Embryonic facial prominence (tissue), 1 donor: ENCODE results near the gene UPK3A.
"Not testable (repeated sequence)": the region's sequence is repeated elsewhere in the genome, so short reads cannot be mapped to it uniquely, and the experiment has no call there.

ENCODE experiments used
- DNase-seq: peaks from one replicate; pipeline ENCODE4 v3.0.0-alpha.2; 2016; ENCODE audit errors: extremely low spot score

UPK3A gene

DNA sequence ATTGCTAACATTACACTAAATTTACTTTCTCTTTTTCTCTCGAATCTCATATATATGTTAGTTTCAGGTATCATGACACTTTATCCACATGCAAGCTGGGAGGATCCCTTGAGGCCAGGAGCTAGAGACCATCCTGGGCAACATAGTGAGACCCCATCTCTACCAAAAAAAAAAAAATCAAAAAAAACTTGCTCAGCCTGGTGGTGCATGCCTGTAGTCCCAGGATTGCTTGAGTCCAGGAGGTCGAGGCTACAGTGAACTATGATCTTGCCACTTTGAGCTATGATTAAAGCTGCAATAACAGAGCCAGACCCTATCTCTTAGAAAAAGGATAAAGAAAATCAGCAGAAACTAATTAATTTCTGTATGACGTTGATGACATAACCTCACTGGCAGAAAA, 3.7 kb upstream of the UPK3A start:
- DNase-seq = no peak

DNA sequence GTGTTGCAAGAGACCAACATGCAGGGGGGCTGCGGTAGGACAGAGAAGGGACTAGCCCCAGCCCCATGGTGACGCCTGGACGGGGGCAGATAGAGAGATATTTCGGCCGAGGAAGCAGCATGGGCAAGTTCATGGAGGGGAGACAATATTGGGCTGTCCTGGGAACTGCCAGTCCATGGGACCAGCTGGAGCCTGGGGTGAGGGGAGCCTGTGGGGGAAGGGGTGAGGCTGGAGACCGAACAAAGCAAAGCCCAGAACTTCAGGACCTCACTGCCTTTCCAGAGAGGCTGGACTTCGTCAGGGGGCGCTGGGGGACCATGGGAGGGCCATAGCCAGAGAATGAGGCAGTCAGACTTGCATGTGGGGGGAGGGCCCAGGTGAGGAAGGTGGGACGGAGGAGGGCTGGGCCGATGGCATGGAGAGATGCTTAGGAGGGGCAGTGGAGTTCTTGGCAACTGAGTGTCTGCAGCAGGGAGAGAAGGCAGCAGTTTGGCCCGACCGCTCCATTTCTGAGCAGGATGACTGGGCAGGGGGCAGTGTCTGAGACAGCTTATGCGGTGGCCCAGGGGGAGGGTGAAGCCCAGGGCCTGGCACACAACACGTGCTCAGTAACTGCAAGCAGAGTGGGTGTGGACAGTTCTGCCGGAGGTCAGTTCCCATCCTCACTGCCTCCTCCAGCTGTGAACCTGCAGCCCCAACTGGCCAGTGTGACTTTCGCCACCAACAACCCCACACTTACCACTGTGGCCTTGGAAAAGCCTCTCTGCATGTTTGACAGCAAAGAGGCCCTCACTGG, 712 bp downstream of the UPK3A start:
- no peak for DNase-seq

DNA sequence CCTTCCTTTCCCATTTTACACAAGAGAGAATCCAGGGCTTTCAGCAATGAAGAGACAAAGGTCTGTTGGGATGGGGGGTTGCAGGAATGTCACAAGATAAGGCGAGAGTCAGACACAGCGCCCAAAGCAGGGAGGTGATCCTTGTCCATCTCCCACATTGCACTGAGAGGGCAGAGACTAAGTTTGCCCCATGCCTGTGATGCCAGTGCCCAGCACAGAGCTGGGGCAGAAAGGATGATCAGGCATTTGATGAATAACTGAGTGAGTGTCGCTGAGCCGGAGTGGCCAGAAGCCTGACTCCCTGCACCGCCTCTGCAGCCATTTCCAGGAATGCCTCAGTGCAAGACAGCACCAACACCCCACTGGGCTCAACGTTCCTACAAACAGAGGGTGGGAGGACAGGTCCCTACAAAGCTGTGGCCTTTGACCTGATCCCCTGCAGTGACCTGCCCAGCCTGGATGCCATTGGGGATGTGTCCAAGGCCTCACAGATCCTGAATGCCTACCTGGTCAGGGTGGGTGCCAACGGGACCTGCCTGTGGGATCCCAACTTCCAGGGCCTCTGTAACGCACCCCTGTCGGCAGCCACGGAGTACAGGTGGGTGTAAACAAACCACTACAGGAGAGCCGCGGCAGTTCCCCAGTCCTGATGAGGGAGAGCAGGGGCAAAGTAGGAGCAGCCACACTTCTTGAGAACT, 2.3 kb downstream of the UPK3A start:
- DNase-seq = no peak

DNA sequence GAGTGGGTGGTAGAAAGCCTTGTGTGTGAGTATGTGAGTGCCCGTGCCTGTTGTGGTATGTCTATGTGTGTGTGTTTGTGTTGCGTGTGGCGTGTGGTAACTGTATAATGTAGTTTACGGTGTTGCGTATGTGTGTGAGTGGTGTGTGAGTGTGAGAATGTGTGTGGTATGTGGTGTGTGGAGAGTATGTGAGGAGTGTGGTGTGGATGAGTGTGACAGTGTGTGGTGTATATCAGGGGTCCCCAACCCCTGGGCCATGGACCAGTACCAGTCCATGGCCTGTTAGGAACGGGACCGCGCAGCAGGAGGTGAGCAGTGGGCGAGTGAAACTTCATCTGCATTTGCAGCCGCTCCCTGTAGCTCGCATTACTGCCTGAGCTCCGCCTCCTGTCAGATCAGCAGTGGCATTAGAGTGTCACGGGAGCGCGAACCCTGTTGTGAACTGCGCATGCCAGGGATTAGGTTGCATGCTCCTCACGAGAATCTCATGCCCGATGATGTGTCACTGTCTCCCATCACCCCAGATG, 5.7 kb downstream of the UPK3A start:
- DNase-seq = no peak

DNA sequence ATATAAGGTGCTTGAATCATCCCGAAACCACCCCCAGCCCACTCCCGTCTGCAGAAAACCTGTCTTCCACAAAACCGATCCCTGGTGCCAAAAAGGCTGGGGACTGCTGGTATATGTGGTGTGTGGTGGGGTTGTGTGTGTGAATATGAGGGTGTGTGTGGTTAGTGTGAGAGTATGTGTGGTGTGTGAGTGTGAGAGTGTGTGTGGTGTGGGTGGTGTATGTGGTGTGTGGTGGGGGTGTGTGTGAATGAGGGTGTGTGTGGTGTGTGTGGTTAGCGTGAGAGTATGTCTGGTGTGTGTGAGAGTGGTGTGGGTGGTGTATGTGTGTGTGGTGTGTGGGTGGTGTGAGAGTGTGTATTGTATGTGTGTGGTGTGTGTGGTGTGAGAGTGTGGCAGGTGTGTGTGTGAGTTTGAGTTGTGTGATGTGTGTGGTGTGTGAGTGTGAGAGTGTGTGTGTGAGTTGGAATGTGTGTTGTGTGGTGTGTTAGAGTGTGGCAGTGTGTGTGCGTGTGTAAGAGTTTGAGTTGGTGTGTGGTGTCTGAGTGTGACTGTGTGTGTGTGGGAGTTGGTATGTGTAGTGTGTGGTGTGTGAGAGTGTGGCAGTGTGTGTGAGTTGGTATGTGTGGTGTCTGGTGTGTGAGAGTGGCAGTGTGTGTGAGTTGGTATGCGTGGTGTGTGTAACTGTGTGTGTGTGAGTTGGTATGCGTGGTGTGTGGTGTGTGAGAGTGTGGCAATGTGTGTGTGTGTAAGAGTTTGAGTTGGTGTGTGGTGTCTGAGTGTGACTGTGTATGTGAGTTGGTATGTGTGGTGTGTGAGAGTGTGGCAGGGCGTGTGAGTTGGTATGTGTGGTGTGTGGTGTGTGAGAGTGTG, 6.5 kb downstream of the UPK3A start:
- DNase-seq = no peak

DNA sequence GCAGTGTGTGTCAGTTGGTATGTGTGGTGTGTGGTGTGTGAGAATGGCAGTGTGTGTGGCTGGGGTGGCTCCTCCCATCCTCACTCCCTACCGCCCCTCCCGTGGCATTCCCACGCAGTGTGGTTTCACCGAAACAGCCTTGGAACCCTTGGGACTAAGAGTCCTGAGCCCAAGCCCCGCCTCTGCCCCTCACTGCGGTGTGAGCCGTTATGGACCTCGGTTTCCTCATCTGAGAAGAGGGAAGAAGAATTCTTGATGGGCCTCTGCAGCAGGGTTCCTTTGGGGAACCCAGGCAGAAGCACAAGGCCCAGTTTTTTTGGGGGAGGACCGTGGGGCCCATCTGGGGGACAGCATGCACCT, 7.2 kb downstream of the UPK3A start:
- no peak for DNase-seq

DNA sequence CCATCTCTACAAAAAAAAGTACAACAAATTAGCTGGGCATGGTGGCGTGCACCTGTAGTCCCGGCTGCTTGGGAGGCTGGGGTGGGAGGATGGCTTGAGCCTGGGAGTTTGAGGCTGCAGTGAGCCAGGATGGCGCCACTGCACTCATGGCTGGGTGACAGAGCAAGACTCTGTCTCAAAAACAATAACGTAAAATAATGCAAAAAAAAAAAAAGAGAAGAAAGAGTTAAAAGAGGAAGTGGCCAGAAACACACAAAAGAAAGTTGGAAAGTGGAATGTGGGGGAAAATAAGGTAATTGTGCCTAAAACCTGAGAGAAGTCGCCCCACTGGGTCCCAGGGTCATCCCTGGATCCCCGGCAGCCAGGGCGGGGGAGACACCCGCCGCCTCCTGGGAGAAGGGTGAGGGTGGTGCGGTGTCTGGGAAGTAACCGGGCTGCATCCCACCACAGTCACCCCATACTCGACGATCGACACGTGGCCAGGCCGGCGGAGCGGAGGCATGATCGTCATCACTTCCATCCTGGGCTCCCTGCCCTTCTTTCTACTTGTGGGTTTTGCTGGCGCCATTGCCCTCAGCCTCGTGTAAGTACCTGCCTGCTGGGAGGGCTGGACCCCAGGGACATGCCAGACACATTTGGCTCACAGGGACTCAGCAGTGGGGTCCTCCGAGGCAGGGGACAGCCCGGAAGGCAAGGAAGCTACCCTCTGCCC, 8.1 kb downstream of the UPK3A start:
- DNase-seq = no peak

DNA sequence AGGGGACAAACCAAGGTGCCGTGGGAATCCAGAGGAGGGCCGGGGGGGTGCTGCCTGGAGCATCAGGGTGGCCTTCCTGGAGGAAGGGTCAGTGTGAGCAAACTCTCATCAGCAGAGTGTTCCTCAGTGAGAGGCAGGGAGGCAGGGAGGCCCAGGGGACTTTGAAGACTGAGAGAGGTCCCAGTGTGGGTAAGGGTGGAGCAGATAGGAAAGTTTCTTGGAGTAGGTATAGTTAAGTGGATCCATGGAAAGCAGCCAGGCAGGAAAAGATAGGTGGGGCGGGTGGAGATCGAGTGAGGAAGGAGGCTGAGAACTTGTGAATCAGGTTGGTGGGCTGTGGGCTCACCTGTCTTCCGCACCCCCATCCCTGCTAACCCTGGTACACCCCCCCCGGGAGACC, 9.3 kb downstream of the UPK3A start:
- DNase-seq = no peak

DNA sequence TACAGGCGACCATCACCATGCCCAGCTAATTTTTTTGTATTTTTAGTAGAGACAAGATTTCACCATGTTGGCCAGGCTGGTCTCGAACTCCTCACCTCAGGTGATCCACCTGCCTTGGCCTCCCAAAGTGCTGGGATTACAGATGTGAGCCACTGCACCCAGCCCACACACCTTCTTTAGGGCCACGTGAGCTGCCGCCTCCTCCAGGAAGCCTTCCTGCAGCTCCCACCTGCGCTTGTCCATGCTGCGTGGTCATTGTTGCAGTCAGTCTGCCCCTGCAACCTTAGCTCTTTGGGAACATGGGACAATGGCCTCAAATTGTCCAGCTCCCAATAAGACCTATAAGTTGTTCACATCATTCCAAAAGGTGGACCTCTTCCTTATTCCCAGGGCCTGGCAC, 10.3 kb downstream of the UPK3A start:
- not testable (repeated sequence) for DNase-seq

DNA sequence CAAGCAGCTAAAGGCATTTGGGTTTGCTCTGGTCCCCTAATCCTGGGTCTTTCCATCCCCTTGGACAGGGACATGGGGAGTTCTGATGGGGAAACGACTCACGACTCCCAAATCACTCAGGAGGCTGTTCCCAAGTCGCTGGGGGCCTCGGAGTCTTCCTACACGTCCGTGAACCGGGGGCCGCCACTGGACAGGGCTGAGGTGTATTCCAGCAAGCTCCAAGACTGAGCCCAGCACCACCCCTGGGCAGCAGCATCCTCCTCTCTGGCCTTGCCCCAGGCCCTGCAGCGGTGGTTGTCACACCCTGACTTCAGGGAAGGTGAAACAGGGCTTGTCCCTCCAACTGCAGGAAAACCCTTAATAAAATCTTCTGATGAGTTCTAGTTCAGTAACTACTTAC, 10.7 kb downstream of the UPK3A start:
- no peak for DNase-seq

DNA sequence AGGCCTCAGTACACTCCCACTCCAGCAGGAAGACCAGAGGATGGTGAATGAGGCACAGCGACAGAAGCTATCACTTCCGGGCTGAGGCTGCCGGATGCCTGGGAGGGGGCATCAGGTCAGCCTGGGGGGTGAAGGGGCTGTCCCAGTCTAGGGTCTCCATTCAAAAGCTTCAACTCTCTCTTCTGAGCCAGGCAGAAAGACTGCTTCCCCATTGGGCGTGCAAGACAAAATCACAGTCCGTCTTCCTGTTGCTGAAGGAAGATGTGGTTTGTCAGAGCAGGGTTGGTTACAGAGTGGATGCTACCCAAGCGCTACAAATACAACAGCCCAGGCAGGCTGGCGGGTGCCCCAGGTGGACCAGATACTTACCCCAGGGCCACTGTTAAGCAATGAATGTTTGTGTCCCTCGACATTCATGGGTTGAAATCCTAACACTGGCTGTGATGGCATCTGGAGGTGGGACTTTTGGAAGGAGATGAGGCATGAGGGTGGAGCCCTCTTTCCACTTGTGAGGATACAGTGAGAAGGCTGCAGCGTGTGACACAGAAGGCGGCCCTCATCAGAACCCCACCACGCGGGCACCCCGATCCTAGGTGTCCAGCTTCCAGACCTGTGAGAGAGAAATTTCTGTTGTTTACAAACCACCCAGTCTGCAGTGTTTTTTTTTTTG, 12.0 kb downstream of the UPK3A start:
- no peak for DNase-seq

DNA sequence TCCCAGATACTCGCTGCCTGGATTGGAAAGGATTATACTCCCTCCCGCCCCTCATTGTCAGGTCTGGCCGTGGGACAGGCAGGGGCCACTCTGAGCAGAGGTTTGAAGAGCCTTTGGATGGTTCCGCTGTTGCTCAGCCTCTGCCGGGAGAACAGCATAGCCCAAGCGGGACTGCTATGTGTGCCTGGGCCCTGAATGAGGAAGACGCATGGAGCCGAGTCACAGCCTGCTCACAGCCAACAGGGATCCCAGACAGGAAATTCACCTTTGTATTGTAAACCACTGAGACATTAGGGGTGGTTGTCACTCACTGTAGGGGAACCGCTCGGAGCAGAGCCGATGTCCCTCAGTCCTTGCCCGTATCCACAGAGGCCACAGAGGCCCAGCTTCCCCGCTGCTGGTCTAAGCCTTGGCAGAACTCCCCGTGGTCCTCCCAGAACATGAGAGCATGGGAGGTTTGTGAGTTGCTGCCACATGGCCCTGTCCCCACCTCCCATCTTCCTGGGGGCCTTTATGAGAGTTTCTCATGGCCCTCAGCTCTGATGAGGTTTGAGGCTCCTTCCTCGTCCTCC, 14.3 kb downstream of the UPK3A start:
- no peak for DNase-seq

DNA sequence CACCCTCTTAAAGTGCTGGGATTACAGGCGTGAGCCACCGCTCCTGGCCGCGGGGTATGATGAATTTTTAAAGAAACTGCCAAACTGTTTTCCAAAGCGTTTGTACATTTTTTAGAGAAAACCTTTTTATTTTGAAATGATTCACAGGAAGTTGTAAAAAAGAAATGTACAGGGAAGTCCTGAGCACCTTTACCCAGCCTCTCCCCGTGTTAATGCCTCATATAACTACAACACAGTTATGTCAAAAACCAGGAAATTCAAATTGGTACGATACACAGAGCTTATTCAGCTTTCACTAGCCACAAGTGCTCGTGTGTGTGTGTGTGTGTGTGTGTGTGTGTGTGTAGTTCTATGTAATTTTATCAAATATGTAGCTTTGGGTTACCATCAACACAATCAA, 18.0 kb downstream of the UPK3A start:
- DNase-seq = no peak

DNA sequence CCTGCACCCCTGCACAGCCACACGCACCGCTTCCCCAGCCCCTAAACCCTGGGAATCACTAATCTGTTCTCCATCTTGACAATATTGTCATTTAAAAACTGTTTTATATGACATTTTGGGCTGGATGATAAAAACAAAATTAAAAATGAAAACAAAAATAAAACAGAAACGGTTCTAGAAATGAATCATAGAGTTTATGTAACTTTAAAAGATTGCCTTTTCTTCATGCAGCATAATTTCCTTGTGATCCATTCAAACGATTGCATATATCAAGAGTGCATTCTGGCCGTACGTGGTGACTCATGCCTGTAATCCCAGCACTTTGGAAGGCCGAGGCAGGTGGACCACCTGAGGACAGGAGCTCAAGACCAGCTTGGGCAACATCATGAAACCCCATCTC, 18.4 kb downstream of the UPK3A start:
- DNase-seq = no peak

DNA sequence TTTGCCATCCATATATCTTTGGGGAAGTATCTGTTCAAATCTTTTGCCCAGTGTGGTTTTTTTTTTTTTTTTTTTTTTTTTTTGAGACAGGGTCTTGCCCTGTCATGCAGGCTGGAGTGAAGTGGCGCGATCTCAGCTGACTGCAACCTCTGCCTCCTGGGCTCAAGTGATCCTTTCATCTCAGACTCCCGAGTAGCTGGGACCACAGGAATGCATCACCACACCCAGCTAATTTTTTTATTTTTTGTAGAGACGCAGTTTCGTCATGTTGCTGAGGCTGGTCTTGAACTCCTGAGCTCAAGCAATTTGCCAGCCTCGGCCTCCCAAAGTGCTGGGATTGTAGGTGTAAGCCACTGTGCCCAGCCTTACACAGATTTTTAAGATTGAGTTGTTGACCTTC, 20.2 kb downstream of the UPK3A start:
- DNase-seq = no peak

DNA sequence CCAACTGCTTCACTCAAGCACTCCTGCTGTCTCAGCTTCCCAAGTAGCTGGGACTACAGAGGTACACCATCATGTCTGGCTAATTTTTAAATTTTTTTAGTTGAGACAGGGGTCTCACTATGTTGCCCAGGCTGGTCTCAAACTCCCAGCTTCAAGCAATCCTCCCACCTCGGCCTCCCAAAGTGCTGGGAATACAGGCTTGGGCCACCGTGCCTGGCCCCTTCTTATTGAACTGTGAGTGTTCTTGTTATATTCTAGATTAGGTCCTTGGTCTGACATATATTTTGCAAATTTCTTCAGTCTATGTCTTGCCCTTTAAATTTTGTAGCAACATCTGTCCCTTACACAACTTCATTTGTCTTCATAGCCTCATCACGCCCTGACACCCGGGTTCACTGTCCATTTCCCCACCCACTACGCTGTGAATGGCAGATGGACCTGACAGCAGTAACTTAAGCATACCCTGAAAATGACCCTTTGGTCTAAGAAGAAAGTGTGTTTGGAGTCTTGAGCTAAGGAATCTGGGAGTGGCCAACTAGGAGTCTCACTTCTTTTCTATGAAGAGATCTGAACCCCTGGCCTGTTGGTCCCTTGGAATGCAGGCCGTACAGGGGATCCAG, 20.8 kb downstream of the UPK3A start:
- no peak for DNase-seq

DNA sequence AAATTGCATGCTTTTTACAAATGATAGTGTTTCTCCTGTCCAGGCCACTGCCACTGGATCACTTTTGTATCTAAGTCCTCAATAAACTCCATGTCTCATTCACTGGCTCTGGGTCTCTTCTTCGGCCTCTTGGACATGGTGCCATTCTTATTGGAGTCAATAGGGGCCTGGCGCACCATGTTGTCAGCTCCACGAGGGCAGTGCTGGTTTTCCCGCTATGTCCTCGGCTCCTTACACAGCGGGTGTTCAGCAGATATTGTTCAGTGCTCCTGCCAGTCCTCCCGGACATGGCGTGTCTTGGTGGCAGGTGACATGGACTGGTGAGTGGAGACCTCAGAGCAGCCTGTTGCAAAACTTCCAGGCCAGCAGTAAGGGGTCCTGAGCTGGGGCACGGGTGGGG, 21.4 kb downstream of the UPK3A start:
- DNase-seq = no peak

DNA sequence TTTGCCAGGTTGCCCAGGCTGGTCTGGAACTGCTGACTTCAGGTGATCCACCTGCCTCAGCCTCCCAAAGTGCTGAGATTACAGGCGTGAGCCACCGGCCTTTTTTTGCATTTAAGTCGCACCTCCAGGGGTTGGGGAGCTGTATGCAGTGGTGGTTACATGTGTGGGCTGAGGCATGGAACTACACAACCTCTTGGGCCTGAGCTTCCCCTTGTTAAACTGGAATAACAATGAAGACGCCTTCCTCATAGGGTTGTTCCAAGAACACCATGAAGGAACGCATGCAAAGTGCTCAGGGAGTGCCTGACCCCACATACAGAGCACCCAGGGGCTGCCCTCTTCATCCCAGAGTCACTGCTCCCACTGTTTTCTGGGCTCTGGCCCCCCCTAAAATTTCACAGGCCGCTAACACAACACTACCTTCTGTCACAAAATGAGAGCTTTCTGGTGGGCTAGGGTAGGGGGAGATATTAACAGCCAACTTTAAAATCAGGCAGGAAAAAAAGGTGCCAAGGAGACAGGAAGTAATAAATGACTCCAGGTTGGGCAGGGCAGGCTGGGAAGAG, 23.7 kb downstream of the UPK3A start:
- DNase-seq = no peak

DNA sequence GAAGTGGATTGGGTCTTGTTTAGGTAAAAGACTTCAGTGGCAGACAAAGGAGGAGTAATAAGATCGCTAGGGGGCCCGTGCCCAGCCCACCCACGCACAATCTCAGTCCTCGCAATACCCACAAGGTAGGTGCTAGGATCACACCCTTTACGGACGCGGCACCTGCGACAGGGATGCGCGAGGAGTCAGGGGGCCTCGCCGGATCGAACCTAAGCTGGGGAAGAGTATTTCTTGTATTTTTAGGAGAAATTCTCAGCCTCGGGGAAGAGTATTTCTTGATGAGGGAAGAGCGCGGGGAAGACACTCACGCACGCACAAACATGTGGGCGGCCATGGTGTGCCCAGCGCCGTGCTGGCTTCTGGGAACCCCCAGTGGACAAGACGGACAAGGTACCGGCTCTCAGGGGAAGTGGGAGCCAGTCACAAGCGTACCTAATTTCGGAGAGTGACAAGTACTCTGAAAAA, 24.2 kb downstream of the UPK3A start:
- DNase-seq = no peak
